Calu3 (cell line): Measurements from ENCODE around the gene PAFAH1B1. TPM values are rescaled to one million over a fixed set of nuclear protein-coding genes. Genes with fewer than 3 reads are reported as not detected.

ENCODE experiments used
- BruUV-seq: library from RNA; stranded (reverse); fragments of 400-500 nt; replicated peaks from 2 replicates; lab custom pipeline; 2021; lab: Mats Ljungman, UMichigan
- CTCF ChIA-PET: fragments of 300-600 bp; sonication (Branson Sonifier 250); formaldehyde crosslinking; loops from one replicate; lab custom pipeline; 2022; ENCODE audit warnings: antibody characterized with exemption; lab: Charles Lee
- DNase-seq: peaks from one replicate; pipeline ENCODE4 v3.0.0; 2022
- H3K27ac Mint-ChIP-seq: one replicate; pipeline ENCODE4 v1.8.0; 2022; ENCODE audit warnings: mixed read lengths; ENCODE audit not compliant: unreplicated experiment
- H3K27me3 Mint-ChIP-seq: one replicate; pipeline ENCODE4 v1.8.0; 2022; ENCODE audit warnings: mixed read lengths; ENCODE audit not compliant: unreplicated experiment
- H3K36me3 Mint-ChIP-seq: one replicate; pipeline ENCODE4 v1.8.0; 2022; ENCODE audit warnings: mild to moderate bottlenecking, moderate library complexity, mixed read lengths; ENCODE audit not compliant: insufficient read depth, unreplicated experiment
- H3K4me1 Mint-ChIP-seq: one replicate; pipeline ENCODE4 v1.8.0; 2022; ENCODE audit warnings: mild to moderate bottlenecking, low read depth, mixed read lengths; ENCODE audit not compliant: unreplicated experiment
- H3K4me3 Mint-ChIP-seq: one replicate; pipeline ENCODE4 v1.8.0; 2022; ENCODE audit warnings: mild to moderate bottlenecking, low read depth, moderate library complexity, mixed read lengths; ENCODE audit not compliant: unreplicated experiment
- H3K9me3 Mint-ChIP-seq: one replicate; pipeline ENCODE4 v1.8.0; 2022; ENCODE audit warnings: low read depth, mixed read lengths; ENCODE audit not compliant: unreplicated experiment
- intact Hi-C: fragments of 100-400 bp; cut with micrococcal nuclease; formaldehyde crosslinking; loops from one replicate; pipeline ENCODE4 v1.10.0; 2022; ENCODE audit not compliant: unreplicated experiment
- total RNA-seq: library from RNA; stranded (reverse); gene quantifications from 2 replicates; pipeline ENCODE4 v1.2.3, GENCODE V29; 2022
- TF ChIP-seq, protein P1 (sequence below): fragments of 200-600 bp; IDR thresholded peaks from one replicate; pipeline ENCODE4 v1.8.0; 2022; ENCODE audit warnings: antibody characterized with exemption; ENCODE audit not compliant: unreplicated experiment

The PAFAH1B1 gene
- total RNA-seq, 1 experiment from 2014 or later: 99.8 TPM

DNA sequence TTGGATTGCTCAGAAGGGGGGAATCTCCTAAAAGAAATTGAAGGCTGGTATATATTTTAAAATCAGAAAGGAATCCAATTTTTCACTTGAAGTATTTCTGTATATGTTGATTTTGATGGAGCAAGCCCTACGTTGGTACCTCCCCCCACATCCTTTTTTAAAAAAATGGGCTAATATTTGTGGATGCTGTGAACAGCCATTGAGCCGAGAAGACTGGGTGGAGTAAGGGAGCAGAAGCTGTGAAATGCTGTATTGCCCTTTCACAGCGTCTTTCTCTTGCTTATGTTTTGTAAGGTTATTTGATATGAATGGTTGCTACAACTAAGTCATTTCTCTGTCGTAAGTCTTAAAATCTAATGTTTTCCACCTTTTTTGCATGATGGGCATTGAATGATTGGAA, 2.3 kb downstream of the PAFAH1B1 start:
- BruUV-seq: no TSS peak
- intact Hi-C loops: loop anchor here (5.0 to 10.0 kb wide), 2 partner anchors 37 to 79 kb away; no protein-coding TSS in a partner anchor
- Mint-ChIP-seq H3K27me3 (no peaks in the 10 kb centered on the region), H3K36me3 (peaks cover 27% of the 10 kb centered on the region), H3K9me3 (no peaks in the 10 kb centered on the region), H3K27ac (no peak overlapping the region), H3K4me1 (peaks cover 9% of the 10 kb centered on the region), H3K4me3 (peak overlapping the region; percentile 82)
- CTCF ChIA-PET: interaction anchor here (0.6 kb wide), 1 partner anchor 645 kb away, joined by 9 read pairs; no protein-coding TSS in a partner anchor
- no peak for DNase-seq
- TF ChIP-seq, protein P1, sequence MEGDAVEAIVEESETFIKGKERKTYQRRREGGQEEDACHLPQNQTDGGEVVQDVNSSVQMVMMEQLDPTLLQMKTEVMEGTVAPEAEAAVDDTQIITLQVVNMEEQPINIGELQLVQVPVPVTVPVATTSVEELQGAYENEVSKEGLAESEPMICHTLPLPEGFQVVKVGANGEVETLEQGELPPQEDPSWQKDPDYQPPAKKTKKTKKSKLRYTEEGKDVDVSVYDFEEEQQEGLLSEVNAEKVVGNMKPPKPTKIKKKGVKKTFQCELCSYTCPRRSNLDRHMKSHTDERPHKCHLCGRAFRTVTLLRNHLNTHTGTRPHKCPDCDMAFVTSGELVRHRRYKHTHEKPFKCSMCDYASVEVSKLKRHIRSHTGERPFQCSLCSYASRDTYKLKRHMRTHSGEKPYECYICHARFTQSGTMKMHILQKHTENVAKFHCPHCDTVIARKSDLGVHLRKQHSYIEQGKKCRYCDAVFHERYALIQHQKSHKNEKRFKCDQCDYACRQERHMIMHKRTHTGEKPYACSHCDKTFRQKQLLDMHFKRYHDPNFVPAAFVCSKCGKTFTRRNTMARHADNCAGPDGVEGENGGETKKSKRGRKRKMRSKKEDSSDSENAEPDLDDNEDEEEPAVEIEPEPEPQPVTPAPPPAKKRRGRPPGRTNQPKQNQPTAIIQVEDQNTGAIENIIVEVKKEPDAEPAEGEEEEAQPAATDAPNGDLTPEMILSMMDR: no peak

DNA sequence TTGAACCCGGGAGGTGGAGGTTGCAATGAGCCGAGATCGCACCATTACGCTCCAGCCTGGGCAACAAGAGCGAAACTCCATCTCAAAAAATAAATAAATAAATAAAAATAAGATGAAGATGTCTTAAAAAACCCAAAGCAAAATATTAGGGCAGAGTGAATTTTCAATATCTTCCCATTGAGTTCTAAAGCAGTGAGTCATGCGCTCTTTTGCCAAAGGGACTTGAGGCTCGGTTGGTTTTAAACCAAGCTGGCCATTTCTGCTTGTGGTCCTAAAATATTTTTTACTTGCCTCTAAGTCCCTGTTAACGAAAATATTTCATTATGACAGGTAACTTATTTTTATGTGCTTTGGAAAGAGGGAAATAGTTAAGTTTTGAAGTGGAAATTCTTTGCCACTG, 4.7 kb downstream of the PAFAH1B1 start:
- Mint-ChIP-seq H3K4me3 (no peak overlapping the region), H3K27ac (no peak overlapping the region), H3K4me1 (peaks cover 21% of the 10 kb centered on the region), H3K9me3 (no peaks in the 10 kb centered on the region), H3K36me3 (peaks cover 26% of the 10 kb centered on the region), H3K27me3 (no peaks in the 10 kb centered on the region)
- TF ChIP-seq, protein P1: no peak
- CTCF ChIA-PET: interaction anchor here (1.7 kb wide), 1 partner anchor 12 kb away, joined by 4 read pairs; no protein-coding TSS in a partner anchor
- intact Hi-C loops: loop anchor here (5.0 to 10.0 kb wide), 2 partner anchors 34 to 77 kb away; no protein-coding TSS in a partner anchor
- BruUV-seq: no TSS peak
- DNase-seq: no peak

DNA sequence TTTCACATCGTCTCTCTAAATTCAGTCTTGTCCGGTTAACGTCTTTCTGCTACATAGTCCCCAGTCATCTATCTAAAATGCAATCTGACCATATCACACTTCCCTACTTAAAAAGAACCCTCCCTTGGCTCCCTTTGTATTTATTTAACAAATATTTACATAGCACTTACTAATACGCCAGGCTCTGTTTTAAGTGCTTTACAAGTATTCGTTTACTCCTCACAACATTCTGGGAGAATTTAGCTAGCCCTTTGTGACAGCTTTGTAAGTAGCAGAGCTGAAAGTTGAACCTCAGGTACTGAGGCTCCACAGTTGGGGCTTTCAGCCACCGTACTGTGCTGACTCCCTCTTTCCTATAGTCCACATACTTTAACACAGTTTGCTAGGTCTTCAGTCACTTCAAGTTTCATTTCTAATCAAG, 9.2 kb downstream of the PAFAH1B1 start:
- no TSS peak for BruUV-seq
- H3K9me3 Mint-ChIP-seq: no peaks in the 10 kb centered on the region
- peak overlapping the region; percentile 19 for H3K4me3 Mint-ChIP-seq

DNA sequence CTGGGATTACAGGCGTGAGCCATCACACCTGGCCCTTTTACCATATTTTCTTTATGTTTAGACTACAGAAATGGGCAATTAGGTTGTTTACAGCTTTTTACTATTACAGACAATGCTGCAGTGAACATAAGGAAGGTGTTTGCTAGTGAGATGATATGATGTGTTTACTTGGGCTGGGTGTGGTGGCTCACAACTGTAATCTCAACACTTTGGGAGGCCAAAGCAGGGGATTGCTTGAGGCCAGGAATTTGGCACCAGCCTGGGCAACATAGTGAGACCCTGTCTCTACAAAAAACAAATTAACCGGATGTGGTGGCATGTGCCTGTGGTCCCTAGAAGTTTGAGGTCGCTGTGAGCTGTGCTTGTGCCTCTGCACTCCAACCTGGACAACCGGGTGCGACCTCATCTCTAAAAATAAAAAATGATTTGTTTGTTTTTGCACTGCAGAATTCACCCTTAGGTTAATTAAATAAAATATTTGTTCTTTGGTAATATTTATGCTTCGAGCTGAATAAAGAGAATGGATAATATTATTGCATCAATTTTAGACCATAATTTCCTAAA, 15.0 kb downstream of the PAFAH1B1 start:
- H3K27ac Mint-ChIP-seq: no peak overlapping the region
- no peak for DNase-seq
- H3K4me3 Mint-ChIP-seq: no peak overlapping the region
- CTCF ChIA-PET: interaction anchor here (0.6 kb wide), 2 partner anchors 122 to 219 kb away, joined by 3 to 9 read pairs; no protein-coding TSS in a partner anchor
- TF ChIP-seq, protein P1: no peak
- H3K36me3 Mint-ChIP-seq: peaks cover 16% of the 10 kb centered on the region
- H3K9me3 Mint-ChIP-seq: no peaks in the 10 kb centered on the region
- BruUV-seq: no TSS peak
- H3K4me1 Mint-ChIP-seq: peaks cover 13% of the 10 kb centered on the region
- no peaks in the 10 kb centered on the region for H3K27me3 Mint-ChIP-seq
- intact Hi-C loops: no loop called here

More for the DNA sequence above, 9.2 kb downstream of the PAFAH1B1 start:
- H3K4me1 Mint-ChIP-seq: peaks cover 27% of the 10 kb centered on the region
- intact Hi-C loops: no loop called here
- no peak for DNase-seq
- TF ChIP-seq, protein P1: no peak
- H3K27me3 Mint-ChIP-seq: no peaks in the 10 kb centered on the region
- CTCF ChIA-PET: no interaction called here
- H3K36me3 Mint-ChIP-seq: peaks cover 20% of the 10 kb centered on the region
- peak overlapping the region; percentile 34 for H3K27ac Mint-ChIP-seq
